Neural cell (in vitro differentiated cells): Measurements from ENCODE around the gene VAV2. TPM values are rescaled to one million over a fixed set of nuclear protein-coding genes. Genes with fewer than 3 reads are reported as not detected.

Source experiments
- H2AFZ ChIP-seq: fragments of 200-600, 300-800 bp; sonication (generic), shearing (Covaris generic); 2 replicates; pipeline ENCODE4 v1.6.0; 2014; ENCODE audit warnings: low read depth, mild to moderate bottlenecking, antibody characterized with exemption, low read length, moderate library complexity
- H3F3A ChIP-seq: fragments of 200-600 bp; shearing (Covaris generic); 2 replicates; pipeline ENCODE4 v1.6.1; 2016; ENCODE audit warnings: mild to moderate bottlenecking, moderate library complexity, mixed read lengths, antibody characterized with exemption, low read length; ENCODE audit not compliant: insufficient read depth, poor library complexity, severe bottlenecking
- H3K27ac ChIP-seq: fragments of 200-600, 300-800 bp; sonication (generic), shearing (Covaris generic); 2 replicates; pipeline ENCODE4 v1.5.1; 2014; ENCODE audit warnings: mild to moderate bottlenecking, low read length, moderate library complexity
- H3K27me3 ChIP-seq: fragments of 300-800, 200-600 bp; sonication (generic), shearing (Covaris generic); 2 replicates; pipeline ENCODE4 v1.6.0; 2014; ENCODE audit warnings: mild to moderate bottlenecking, low read depth, low read length, moderate library complexity; ENCODE audit not compliant: insufficient read depth
- H3K36me3 ChIP-seq: fragments of 300-800, 200-600 bp; sonication (generic), shearing (Covaris generic); 2 replicates; pipeline ENCODE4 v1.5.1; 2014; ENCODE audit warnings: mild to moderate bottlenecking, antibody characterized with exemption, low read length, moderate library complexity; ENCODE audit not compliant: insufficient read depth
- H3K4me2 ChIP-seq: fragments of 300-800, 200-600 bp; sonication (generic), shearing (Covaris generic); 2 replicates; pipeline ENCODE4 v1.6.0; 2014; ENCODE audit warnings: mild to moderate bottlenecking, low read length
- H3K4me3 ChIP-seq: fragments of 300-800, 200-600 bp; sonication (generic), shearing (Covaris generic); 2 replicates; pipeline ENCODE4 v1.5.1; 2014; ENCODE audit warnings: mild to moderate bottlenecking, low read length, moderate library complexity
- H3K79me2 ChIP-seq: fragments of 200-600 bp; shearing (Covaris generic); replicated peaks from 2 replicates; pipeline ENCODE4 v1.6.0; 2014; ENCODE audit warnings: mild to moderate bottlenecking, low read length, moderate library complexity; ENCODE audit not compliant: insufficient read depth
- H3K9ac ChIP-seq: fragments of 300-800, 200-600 bp; sonication (generic), shearing (Covaris generic); 2 replicates; pipeline ENCODE4 v1.6.1; 2016; ENCODE audit warnings: mild to moderate bottlenecking, low read length, mixed read lengths
- H3K9me2 ChIP-seq: fragments of 200-600 bp; shearing (Covaris generic); 2 replicates; pipeline ENCODE4 v1.6.1; 2016; ENCODE audit warnings: mild to moderate bottlenecking, low read length, mixed read lengths; ENCODE audit not compliant: insufficient read depth
- H3K9me3 ChIP-seq: fragments of 200-600, 300-800 bp; sonication (generic), shearing (Covaris generic); 2 replicates; pipeline ENCODE4 v1.6.1; 2016; ENCODE audit warnings: mild to moderate bottlenecking, mixed run types, low read length, moderate library complexity, mixed read lengths
- H4K20me1 ChIP-seq: fragments of 200-600 bp; shearing (Covaris generic); 2 replicates; pipeline ENCODE4 v1.6.1; 2016; ENCODE audit warnings: mild to moderate bottlenecking, mixed run types; ENCODE audit not compliant: insufficient read depth
- EP300 ChIP-seq: fragments of 450-650 bp; conservative IDR thresholded peaks from 2 replicates; pipeline ENCODE4 v1.6.1; 2014; ENCODE audit warnings: antibody characterized with exemption, mild to moderate bottlenecking, moderate library complexity; ENCODE audit not compliant: poor library complexity, severe bottlenecking
- EZH2 ChIP-seq: fragments of 200-600, 300-800 bp; shearing (Covaris generic), sonication (generic); IDR thresholded peaks from 2 replicates; pipeline ENCODE4 v1.6.1; 2014; ENCODE audit warnings: antibody characterized with exemption, low read length, borderline replicate concordance, mild to moderate bottlenecking; ENCODE audit not compliant: insufficient read depth, poor library complexity, severe bottlenecking
- MXI1 ChIP-seq: fragments of 450-650 bp; conservative IDR thresholded peaks from 2 replicates; pipeline ENCODE4 v1.6.1; 2014; ENCODE audit warnings: antibody characterized with exemption, mild to moderate bottlenecking; ENCODE audit not compliant: poor library complexity, severe bottlenecking
- POLR2AphosphoS5 ChIP-seq: IDR thresholded peaks from 2 replicates; pipeline ENCODE4 v1.6.1; 2012
- RAD21 ChIP-seq: fragments of 450-650 bp; conservative IDR thresholded peaks from 2 replicates; pipeline ENCODE4 v1.6.1; 2014; ENCODE audit warnings: antibody characterized with exemption, mild to moderate bottlenecking, moderate library complexity
- SMC3 ChIP-seq: fragments of 450-650 bp; conservative IDR thresholded peaks from 2 replicates; pipeline ENCODE4 v1.6.1; 2014; ENCODE audit warnings: antibody characterized with exemption, mild to moderate bottlenecking, moderate library complexity; ENCODE audit not compliant: poor library complexity
- TAF1 ChIP-seq: IDR thresholded peaks from 2 replicates; pipeline ENCODE4 v1.6.1; 2012; ENCODE audit warnings: low read depth
- polyA plus RNA-seq: library from polyadenylated mRNA; depleted of rRNA; stranded (reverse); fragments of >200 nt; gene quantifications from 2 replicates; pipeline ENCODE4 v1.2.3, GENCODE V29; 2014
- TF ChIP-seq, protein P1 (sequence below): IDR thresholded peaks from 2 replicates; pipeline ENCODE4 v1.6.1; 2012; ENCODE audit warnings: borderline replicate concordance
- TF ChIP-seq, protein P2 (sequence below): fragments of 450-650 bp; IDR thresholded peaks from 2 replicates; pipeline ENCODE4 v1.5.1; 2014; ENCODE audit warnings: antibody characterized with exemption, mild to moderate bottlenecking, moderate library complexity; ENCODE audit not compliant: poor library complexity, severe bottlenecking

The VAV2 gene
- polyA plus RNA-seq, 1 donor from 2014 or later: 35.2 TPM

DNA sequence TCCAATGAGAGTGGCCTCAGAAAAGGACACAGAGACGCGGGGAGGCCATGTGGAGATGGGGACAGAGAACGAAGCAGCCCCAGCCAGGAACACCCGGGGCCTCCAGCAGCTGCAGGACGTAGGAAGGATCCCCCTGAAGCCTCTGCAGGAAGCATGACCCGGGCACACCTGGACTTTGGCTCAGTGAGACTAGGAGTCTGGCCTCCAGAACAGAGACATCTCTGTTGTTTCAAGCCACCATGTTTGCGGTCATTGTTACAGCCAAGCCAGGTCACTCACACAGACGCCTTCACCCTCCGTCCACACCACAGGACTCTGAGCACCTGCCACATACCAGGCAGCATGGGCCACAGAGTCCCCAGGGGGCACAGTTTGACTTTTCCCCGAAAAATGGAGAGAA lies 190.4 kb downstream of the VAV2 start (continued):
- TF ChIP-seq, protein P1, sequence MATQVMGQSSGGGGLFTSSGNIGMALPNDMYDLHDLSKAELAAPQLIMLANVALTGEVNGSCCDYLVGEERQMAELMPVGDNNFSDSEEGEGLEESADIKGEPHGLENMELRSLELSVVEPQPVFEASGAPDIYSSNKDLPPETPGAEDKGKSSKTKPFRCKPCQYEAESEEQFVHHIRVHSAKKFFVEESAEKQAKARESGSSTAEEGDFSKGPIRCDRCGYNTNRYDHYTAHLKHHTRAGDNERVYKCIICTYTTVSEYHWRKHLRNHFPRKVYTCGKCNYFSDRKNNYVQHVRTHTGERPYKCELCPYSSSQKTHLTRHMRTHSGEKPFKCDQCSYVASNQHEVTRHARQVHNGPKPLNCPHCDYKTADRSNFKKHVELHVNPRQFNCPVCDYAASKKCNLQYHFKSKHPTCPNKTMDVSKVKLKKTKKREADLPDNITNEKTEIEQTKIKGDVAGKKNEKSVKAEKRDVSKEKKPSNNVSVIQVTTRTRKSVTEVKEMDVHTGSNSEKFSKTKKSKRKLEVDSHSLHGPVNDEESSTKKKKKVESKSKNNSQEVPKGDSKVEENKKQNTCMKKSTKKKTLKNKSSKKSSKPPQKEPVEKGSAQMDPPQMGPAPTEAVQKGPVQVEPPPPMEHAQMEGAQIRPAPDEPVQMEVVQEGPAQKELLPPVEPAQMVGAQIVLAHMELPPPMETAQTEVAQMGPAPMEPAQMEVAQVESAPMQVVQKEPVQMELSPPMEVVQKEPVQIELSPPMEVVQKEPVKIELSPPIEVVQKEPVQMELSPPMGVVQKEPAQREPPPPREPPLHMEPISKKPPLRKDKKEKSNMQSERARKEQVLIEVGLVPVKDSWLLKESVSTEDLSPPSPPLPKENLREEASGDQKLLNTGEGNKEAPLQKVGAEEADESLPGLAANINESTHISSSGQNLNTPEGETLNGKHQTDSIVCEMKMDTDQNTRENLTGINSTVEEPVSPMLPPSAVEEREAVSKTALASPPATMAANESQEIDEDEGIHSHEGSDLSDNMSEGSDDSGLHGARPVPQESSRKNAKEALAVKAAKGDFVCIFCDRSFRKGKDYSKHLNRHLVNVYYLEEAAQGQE: no peak
- no peak for TF ChIP-seq MXI1

- Histone ChIP-seq H3K27me3 (no peaks in the 10 kb centered on the region), H3K4me3 (no peak overlapping the region), H2AFZ (no peak overlapping the region), H3K36me3 (no peaks in the 10 kb centered on the region), H3F3A (no peaks in the 10 kb centered on the region), H3K79me2 (no peaks in the 10 kb centered on the region), H3K9me2 (no peaks in the 10 kb centered on the region), H3K27ac (no peak overlapping the region), H4K20me1 (no peaks in the 10 kb centered on the region), H3K9ac (no peak overlapping the region), H3K4me2 (no peak overlapping the region), H3K9me3 (no peaks in the 10 kb centered on the region)
- TF ChIP-seq POLR2AphosphoS5 (no peak), RAD21 (no peak), TAF1 (no peak)
- TF ChIP-seq, protein P1: no peak
Measured at GRCh38 chr9:133800266-133800665, 191.9 kb downstream of the VAV2 start.

DNA sequence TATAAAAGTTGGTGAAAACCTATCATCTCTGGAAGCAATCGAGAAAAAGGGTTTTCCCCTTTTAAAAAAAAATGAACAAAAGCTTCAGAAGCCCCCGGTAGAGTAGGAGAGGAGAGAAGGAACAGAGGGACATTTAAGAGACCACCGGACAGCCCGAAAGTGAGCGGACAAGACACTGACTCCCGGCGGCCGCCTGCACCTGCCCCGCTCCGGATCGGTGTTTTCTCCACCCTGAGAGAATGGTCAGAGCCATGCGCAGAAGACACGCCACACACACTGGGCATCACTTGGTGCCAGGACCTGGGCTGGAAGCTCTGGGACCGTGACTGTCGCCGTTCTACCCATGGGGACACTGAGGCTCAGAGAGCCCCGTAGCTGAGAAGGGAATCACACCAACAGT lies 192.4 kb downstream of the VAV2 start:
- H3K79me2 ChIP-seq: no peaks in the 10 kb centered on the region
- no peaks in the 10 kb centered on the region for H3K9me2 ChIP-seq
- H3K9me3 ChIP-seq: no peaks in the 10 kb centered on the region
- no peaks in the 10 kb centered on the region for H4K20me1 ChIP-seq
- no peaks in the 10 kb centered on the region for H3K36me3 ChIP-seq
- H3K9ac ChIP-seq: no peak overlapping the region
- no peak overlapping the region for H3K27ac ChIP-seq
- H3K27me3 ChIP-seq: no peaks in the 10 kb centered on the region
- no peak overlapping the region for H3K4me2 ChIP-seq
- H3K4me3 ChIP-seq: no peak overlapping the region
- H3F3A ChIP-seq: no peaks in the 10 kb centered on the region
- H2AFZ ChIP-seq: no peak overlapping the region
- TF ChIP-seq, protein P2, sequence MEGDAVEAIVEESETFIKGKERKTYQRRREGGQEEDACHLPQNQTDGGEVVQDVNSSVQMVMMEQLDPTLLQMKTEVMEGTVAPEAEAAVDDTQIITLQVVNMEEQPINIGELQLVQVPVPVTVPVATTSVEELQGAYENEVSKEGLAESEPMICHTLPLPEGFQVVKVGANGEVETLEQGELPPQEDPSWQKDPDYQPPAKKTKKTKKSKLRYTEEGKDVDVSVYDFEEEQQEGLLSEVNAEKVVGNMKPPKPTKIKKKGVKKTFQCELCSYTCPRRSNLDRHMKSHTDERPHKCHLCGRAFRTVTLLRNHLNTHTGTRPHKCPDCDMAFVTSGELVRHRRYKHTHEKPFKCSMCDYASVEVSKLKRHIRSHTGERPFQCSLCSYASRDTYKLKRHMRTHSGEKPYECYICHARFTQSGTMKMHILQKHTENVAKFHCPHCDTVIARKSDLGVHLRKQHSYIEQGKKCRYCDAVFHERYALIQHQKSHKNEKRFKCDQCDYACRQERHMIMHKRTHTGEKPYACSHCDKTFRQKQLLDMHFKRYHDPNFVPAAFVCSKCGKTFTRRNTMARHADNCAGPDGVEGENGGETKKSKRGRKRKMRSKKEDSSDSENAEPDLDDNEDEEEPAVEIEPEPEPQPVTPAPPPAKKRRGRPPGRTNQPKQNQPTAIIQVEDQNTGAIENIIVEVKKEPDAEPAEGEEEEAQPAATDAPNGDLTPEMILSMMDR: no peak
- TF ChIP-seq MXI1 (no peak), EP300 (no peak), RAD21 (no peak), TAF1 (no peak), POLR2AphosphoS5 (no peak), EZH2 (no peak), SMC3 (no peak)
- TF ChIP-seq, protein P1: no peak
